Measurements from ENCODE around the gene TUBB8B. TPM values are rescaled to one million over a fixed set of nuclear protein-coding genes. Genes with fewer than 3 reads are reported as not detected.
"Not testable (repeated sequence)": the region's sequence is repeated elsewhere in the genome, so short reads cannot be mapped to it uniquely, and the experiment has no call there.

TUBB8B gene
- total RNA-seq (not detected), polyA plus RNA-seq (1 to 10 TPM in 1 of 3 donors, not detected in 2; 1.2 TPM)

DNA sequence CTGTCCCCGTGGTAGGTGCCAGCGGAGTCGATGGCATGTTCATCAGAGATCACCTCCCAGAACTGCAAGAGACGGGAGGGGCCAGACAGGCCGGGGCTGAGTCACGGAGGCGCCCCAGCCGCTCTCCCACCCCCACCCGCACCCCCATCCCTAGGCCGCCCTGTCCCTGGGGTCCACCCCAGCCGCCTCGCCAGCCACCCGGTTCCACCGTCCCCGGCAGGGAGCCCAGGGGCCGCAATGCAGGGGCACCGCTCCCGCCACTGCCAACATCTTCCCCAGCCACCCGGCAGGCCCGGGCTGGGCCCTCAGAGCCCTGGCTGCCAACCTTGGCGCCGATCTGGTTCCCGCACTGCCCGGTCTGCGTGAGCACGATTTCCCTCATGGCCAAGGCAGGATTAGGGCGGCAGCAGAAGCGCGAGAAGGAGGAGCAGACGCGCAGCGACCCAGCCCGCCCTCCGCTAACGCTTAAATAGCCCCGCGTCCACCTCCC is at the start of gene TUBB8B:
Gene TUBB8B (minus strand): TSS at position 440 of the 490 bp plus-strand sequence. CDS start 58 bp downstream, at position 382.
- intact Hi-C loops (cut with DNase I) = not testable (repeated sequence)

DNA sequence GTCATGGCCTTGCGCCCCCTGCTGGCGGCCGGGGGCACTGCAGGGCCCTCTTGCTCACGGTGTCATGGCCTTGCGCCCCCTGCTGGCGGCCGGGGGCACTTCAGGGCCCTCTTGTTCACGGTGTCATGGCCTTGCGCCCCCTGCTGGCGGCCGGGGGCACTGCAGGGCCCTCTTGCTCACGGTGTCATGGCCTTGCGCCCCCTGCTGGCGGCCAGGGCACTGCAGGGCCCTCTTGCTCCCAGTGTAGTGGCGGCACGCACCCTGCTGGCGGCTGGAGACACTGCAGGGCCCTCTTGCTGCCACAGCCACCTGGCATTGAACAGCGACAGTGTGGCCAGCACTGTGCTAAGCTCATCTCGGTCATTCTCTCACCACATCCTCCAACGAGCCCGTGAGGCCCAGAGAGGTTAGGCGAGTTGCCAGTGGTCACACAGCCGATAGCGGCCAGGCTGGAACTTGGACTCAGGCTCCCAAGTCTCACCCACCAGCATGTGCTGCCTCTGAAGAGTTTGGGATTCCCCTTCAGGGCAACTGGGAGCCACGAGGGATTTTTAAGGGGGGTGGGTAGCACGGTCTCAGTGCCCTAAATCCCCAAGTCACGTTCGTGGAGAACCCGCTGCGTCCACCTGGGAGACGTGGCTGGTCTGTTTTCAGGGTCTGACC is 48.0 kb upstream of the TUBB8B start:
- H3K36me3 ChIP-seq; H3K4me3 ChIP-seq; H3K9me3 ChIP-seq; H3K4me1 ChIP-seq; H3K27ac ChIP-seq; intact Hi-C loops (cut with DNase I); H3K27me3 ChIP-seq: not testable (repeated sequence)
- WGBS, 2 donors = 75 to 92% methylated on average over 22 to 29 of the region's 31 CpGs
- peak; percentile 21 for DNase-seq

More for the DNA sequence above, at the start of gene TUBB8B:
- not testable (repeated sequence) for H3K4me1 ChIP-seq, H3K27me3 ChIP-seq, H3K9me3 ChIP-seq, H3K4me3 ChIP-seq, DNase-seq, H3K36me3 ChIP-seq, H3K27ac ChIP-seq
- WGBS, 2 donors = 85 to 92% methylated on average over 33 to 37 of the region's 37 CpGs

DNA sequence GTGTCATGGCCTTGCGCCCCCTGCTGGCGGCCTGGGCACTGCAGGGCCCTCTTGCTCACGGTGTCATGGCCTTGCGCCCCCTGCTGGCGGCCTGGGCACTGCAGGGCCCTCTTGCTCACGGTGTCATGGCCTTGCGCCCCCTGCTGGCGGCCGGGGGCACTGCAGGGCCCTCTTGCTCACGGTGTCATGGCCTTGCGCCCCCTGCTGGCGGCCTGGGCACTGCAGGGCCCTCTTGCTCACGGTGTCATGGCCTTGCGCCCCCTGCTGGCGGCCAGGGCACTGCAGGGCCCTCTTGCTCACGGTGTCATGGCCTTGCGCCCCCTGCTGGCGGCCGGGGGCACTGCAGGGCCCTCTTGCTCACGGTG is 47.3 kb upstream of the TUBB8B start:
- intact Hi-C loops (cut with DNase I) = not testable (repeated sequence)

DNA sequence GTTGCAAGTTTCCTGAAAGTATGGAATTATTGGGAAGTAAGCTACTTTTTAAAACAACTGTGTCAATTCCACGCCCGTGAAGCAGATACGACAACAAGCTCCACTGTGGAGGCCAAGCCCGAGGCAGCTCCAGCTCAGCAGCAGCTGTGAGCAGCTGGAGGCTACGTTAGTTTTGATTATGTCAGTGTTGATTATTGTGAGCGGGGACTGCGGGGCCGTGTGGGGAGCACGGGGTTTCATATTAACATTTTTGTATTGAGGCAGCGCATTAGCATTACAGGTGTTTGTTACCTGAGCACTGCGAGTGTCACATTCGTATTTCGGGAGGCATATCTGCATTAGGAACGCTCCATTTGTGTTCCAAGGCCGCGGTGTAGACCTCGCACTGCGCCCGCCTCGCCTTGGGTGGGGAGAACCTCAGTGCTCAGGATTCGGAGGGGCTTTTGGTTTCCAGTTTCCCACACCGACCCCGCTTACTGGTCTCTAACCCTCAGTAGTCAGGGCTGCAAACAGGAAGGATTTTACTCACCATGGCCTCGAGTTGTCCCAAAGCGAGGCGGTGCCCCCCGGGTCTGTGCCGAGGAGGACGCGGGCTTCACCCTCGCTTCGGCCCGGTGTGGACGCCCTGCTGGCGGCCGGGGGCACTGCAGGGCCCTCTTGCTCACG is 46.8 kb upstream of the TUBB8B start:
- intact Hi-C loops (cut with DNase I) = not testable (repeated sequence)

More for the DNA sequence above, 47.3 kb upstream of the TUBB8B start:
- H3K36me3 ChIP-seq, H3K9me3 ChIP-seq, H3K27me3 ChIP-seq, H3K27ac ChIP-seq, DNase-seq, H3K4me3 ChIP-seq, H3K4me1 ChIP-seq: not testable (repeated sequence)
- 69 to 87% methylated on average over 16 of the region's 20 CpGs for WGBS, 2 donors

DNA sequence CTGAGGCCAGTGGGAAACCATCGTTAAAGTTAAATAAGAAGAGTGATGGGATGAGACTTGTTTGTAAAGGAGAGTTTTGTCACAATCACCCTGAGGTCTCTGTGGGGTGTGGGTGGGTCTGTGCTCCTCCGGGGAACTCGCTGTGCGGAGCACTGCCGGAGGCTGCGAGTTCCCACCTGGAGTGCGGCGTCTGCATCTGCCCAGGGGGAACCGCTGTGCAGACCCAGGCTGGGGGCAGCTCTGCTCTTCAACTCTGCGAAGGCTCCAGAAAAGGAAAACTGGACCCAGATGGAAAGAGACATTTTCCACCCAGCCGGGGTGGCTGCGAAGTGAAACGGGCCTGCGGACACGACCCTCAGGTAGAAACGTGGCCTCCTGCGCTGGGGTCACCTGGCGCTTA is 46.2 kb upstream of the TUBB8B start:
- H3K9me3 ChIP-seq; intact Hi-C loops (cut with DNase I); H3K4me1 ChIP-seq; H3K4me3 ChIP-seq; H3K27ac ChIP-seq; H3K27me3 ChIP-seq; H3K36me3 ChIP-seq: not testable (repeated sequence)
- peak; percentile 32 for DNase-seq
- WGBS, 2 donors = 89 to 91% methylated on average over 18 of the region's 18 CpGs

More for the DNA sequence above, 46.8 kb upstream of the TUBB8B start:
- not testable (repeated sequence) for H3K4me1 ChIP-seq, H3K36me3 ChIP-seq, H3K27ac ChIP-seq, H3K27me3 ChIP-seq, H3K4me3 ChIP-seq, H3K9me3 ChIP-seq
- 81 to 83% methylated on average over 25 to 29 of the region's 37 CpGs for WGBS, 2 donors
- DNase-seq = peak; percentile 4

DNA sequence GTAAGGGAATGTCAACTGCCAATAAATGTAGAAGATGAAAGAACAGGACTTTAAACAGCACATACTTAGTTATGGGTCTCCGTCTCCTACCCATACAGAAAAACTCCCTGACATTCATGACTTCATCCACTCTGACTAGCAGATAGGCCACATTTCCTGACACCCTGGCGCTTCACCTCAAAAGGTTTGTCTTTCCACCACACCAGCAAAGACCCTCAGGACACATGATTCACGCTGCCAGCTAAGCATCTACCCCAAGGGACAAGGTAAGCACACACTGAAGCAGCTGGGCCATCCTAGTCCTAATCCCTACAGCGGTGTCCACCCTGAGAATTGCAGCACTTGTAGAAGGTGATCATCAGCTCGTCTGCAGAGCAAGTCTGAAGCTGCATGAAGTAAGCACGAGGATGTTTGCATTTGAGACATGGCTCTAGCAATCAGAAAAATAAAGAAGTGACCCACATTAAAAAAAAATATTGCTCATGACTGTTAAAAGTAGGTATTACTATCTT is 44.5 kb upstream of the TUBB8B start:
- WGBS, 2 donors = 69 to 74% methylated on average over 6 of the region's 6 CpGs
- H3K4me1 ChIP-seq; H3K27me3 ChIP-seq; H3K4me3 ChIP-seq; H3K9me3 ChIP-seq; intact Hi-C loops (cut with DNase I); H3K27ac ChIP-seq; DNase-seq; H3K36me3 ChIP-seq: not testable (repeated sequence)

DNA sequence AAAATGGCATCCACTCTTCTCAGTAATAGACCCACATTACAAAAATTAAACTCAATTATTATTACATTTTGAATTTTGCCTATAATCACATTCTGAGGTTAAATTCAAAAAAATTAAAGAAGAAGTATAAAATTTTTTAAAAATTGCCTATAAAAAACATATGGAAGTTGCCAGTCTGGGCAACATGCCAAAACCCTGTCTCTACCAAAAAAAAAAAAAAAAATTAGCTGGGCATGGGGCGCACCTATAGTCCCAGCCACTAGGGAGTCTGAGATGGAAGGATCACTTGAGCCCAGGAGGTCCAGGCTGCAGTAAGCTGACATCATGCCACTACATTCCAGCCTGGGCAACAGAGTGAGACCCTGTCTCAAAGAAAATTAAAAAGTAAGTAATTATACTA is 42.1 kb upstream of the TUBB8B start:
- H3K4me3 ChIP-seq; DNase-seq; intact Hi-C loops (cut with DNase I); H3K36me3 ChIP-seq; H3K9me3 ChIP-seq; H3K27me3 ChIP-seq; H3K4me1 ChIP-seq; H3K27ac ChIP-seq: not testable (repeated sequence)
- WGBS, 2 donors = 65 to 93% methylated on average over 1 of the region's 1 CpG

DNA sequence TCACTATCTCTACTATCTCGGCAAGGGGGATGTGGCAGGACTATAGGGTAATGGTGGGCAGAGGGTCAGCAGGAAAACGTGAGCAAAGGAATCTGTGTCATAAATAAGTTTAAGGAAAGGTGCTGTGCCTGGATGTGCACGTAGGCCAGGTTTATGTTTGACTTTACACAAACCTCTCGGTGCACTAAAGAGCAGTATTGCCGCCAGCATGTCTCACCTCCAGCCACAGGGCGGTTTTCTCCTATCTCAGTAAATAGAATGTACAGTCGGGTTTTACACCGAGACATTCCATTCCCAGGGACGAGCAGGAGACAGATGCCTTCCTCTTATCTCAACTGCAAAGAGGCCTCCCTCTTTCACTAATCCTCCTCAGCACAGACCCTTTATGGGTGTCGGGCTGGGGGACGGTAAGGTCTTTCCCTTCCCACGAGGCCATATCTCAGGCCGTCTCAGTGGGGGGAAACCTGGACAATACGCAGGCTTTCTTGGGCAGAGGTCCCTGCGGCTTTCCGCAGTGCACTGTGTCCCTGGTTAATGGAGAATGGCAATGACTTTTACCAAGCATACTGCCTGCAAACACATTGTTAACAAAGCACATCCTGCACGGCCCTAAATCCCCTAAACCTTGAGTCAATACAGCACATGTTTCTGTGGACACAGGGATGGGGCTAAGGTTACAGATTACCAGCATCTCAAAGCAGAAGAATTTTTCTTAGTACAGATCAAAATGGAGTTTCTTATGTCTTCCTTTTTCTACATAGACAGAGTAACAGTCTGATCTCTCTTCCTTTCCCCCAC is 41.2 kb upstream of the TUBB8B start:
- H3K9me3 ChIP-seq; H3K4me3 ChIP-seq; H3K4me1 ChIP-seq; DNase-seq; H3K27me3 ChIP-seq; H3K36me3 ChIP-seq; intact Hi-C loops (cut with DNase I); H3K27ac ChIP-seq: not testable (repeated sequence)
- WGBS, 2 donors = 80 to 87% methylated on average over 17 of the region's 17 CpGs

DNA sequence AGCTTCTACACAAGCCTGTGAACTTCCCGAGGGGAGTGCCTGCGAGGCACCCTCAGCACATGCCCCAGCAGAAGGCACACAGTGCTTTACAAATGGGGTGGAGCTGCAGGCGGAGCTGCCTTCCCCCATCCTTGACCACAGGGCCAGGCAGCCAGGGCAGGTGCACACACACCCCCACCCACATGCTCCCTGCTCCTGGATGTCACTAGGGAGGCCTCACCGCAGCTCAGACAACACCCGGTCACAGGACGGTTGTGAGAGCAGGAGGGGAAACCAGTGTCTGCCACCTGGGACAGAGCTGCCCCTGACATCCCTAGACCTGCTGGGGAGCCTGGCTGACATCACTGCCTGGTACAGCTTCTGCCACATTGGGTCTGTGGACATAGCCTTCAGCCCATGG is 39.7 kb upstream of the TUBB8B start:
- H3K36me3 ChIP-seq; H3K27ac ChIP-seq; H3K9me3 ChIP-seq; H3K4me3 ChIP-seq; H3K27me3 ChIP-seq; H3K4me1 ChIP-seq; intact Hi-C loops (cut with DNase I); DNase-seq: not testable (repeated sequence)
- WGBS, 2 donors = 47 to 78% methylated on average over 6 of the region's 6 CpGs

DNA sequence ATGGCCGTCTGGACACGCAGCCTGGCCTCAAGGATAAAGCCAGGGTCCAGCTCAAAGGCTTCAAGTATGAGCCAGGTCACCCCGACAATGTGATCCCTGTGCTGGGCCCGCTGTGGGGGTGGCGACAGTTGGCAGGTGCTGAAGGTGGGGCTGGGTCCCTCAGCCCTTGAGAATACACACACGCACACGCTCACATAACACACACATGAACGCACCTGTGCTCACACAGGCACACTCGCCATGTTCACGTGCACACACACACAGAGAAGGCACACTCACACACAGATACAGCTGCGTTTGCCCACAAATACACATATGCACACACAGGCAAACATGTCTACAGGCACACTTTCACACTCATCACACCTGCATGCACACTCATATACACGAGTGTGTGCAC is 35.4 kb upstream of the TUBB8B start:
- H3K4me1 ChIP-seq; intact Hi-C loops (cut with DNase I); H3K9me3 ChIP-seq; H3K27me3 ChIP-seq; H3K36me3 ChIP-seq; DNase-seq; H3K27ac ChIP-seq; H3K4me3 ChIP-seq: not testable (repeated sequence)
- 85% methylated on average over 12 of the region's 12 CpGs for WGBS, 2 donors

DNA sequence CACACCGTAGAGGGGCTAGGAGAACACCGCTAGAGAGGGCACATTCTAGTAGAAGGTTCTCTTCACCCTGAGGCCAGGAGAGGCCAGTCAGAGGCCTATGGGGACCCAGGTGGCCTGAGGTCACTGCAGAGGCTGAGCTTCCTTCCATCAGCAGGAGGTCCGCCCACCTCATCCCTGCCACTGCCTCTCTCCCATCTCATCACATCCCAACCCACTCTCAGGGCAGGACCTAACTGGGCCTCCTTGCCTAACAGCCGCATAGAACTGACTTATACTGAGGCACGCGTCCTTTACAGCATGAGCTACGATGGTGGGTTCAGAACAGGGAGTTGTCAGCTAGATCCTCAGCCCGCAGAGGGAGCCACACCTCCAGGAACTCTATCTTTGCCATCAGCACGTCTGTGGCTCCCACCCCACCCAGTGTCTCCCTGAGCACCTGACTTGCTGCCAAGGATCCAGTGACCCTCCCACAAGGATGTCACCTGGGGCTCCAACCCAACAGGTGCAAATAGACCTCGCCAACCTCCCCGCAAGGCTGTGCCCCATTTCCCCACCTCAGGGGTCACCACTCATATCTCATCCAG is 33.3 kb upstream of the TUBB8B start:
- WGBS, 2 donors = 65 to 81% methylated on average over 11 of the region's 11 CpGs
- DNase-seq; H3K4me3 ChIP-seq; H3K27ac ChIP-seq; H3K36me3 ChIP-seq; H3K9me3 ChIP-seq; intact Hi-C loops (cut with DNase I); H3K4me1 ChIP-seq; H3K27me3 ChIP-seq: not testable (repeated sequence)

DNA sequence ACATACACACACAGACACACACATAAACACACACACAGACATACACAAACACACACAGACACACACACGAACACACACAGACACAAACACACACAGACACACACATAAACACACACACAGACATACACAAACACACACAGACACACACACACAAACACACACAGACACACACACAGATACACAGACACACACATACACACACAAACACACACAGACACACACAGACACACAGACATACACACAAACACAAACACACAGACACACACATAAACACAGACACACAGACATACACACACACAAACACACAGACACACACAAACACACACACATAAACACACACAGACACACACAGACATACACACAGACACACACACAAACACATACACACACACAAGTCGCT is 31.5 kb upstream of the TUBB8B start:
- intact Hi-C loops (cut with DNase I); H3K27me3 ChIP-seq: not testable (repeated sequence)
- WGBS, 2 donors = 55 to 80% methylated on average over 2 of the region's 2 CpGs

More for the DNA sequence above, 31.5 kb upstream of the TUBB8B start:
- H3K4me1 ChIP-seq, H3K4me3 ChIP-seq, DNase-seq, H3K36me3 ChIP-seq, H3K27ac ChIP-seq, H3K9me3 ChIP-seq: not testable (repeated sequence)

All from sigmoid colon (tissue), 7 donors.